Right atrium auricular region (tissue), 2 donors: ENCODE measurements around the gene TLL1. TPM values are rescaled to one million over a fixed set of nuclear protein-coding genes. Genes with fewer than 3 reads are reported as not detected.

Experiments
- DNase-seq: peaks from one replicate; pipeline ENCODE4 v3.0.0-alpha.2; 2019; ENCODE audit warnings: low spot score
- H3K27ac ChIP-seq, 2 donors: fragments of 200-600 bp; sonication (generic); 1 replicate in 1 of 2; 2 replicates in 1 of 2; pipeline ENCODE4 v1.5.1; 2016 to 2019
- H3K27me3 ChIP-seq, 2 donors: fragments of 200-600 bp; sonication (generic); one replicate each; pipeline versions ENCODE4 v1.5.1 to v1.6.0; 2017 to 2019
- H3K36me3 ChIP-seq: fragments of 200-600 bp; sonication (generic); one replicate; pipeline ENCODE4 v1.5.1; 2016
- H3K4me1 ChIP-seq, 2 donors: fragments of 200-600 bp; sonication (generic); one replicate each; pipeline versions ENCODE4 v1.5.1 to v1.6.0; 2017 to 2019
- H3K4me3 ChIP-seq, 2 donors: fragments of 200-600 bp; sonication (generic); 1 replicate in 1 of 2; 2 replicates in 1 of 2; pipeline ENCODE4 v1.5.1; 2017 to 2019; ENCODE audit warnings: mild to moderate bottlenecking in 1 of 2, moderate library complexity in 1 of 2
- H3K9me3 ChIP-seq, 2 donors: fragments of 200-600 bp; sonication (generic); one replicate each; pipeline ENCODE4 v1.5.1; 2019
- total RNA-seq, 2 donors: library from RNA; depleted of rRNA; stranded (reverse); fragments of >200 nt; gene quantifications; one replicate each; pipeline ENCODE4 v1.1.0, GENCODE V29; 2016
- TF ChIP-seq, protein P1 (sequence below), 2 donors: fragments of 200-600 bp; sonication (generic); IDR thresholded peaks; one replicate each; pipeline ENCODE4 v1.5.1; 2019; ENCODE audit warnings: antibody characterized with exemption in 2 of 2

The TLL1 gene
- total RNA-seq, 2 donors from 2014 or later: 1.7 to 4.4 TPM

DNA sequence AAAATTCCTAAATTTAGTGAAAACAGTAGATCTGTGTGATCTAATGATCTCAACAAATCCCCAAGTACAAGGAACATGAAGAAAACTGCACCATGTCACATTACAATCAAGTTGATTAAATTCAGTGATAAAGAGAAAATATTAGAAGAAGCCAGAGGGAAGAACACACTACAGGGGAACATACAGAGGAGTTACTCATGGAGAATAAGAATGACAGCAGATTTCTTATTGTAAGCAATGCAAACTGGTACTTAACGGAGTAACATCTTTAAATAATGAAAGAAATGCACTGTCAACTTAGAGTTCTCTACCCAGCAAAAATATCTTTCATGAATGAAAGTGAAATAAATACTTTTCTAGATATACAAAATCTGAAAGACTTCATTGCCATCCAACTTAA is 21.1 kb downstream of the TLL1 start:
- Histone ChIP-seq H3K27ac (no peak overlapping the region), H3K4me1 (no peaks in the 10 kb centered on the region), H3K4me3 (no peak overlapping the region), H3K36me3 (no peaks in the 10 kb centered on the region), H3K27me3 (no peaks in the 10 kb centered on the region), H3K9me3 (peaks cover 0 to 20% of the 10 kb centered on the region in 2 donors)
- TF ChIP-seq, protein P1, sequence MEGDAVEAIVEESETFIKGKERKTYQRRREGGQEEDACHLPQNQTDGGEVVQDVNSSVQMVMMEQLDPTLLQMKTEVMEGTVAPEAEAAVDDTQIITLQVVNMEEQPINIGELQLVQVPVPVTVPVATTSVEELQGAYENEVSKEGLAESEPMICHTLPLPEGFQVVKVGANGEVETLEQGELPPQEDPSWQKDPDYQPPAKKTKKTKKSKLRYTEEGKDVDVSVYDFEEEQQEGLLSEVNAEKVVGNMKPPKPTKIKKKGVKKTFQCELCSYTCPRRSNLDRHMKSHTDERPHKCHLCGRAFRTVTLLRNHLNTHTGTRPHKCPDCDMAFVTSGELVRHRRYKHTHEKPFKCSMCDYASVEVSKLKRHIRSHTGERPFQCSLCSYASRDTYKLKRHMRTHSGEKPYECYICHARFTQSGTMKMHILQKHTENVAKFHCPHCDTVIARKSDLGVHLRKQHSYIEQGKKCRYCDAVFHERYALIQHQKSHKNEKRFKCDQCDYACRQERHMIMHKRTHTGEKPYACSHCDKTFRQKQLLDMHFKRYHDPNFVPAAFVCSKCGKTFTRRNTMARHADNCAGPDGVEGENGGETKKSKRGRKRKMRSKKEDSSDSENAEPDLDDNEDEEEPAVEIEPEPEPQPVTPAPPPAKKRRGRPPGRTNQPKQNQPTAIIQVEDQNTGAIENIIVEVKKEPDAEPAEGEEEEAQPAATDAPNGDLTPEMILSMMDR (IDR thresholded peaks at IDR 0.05): no peak
- no peak for DNase-seq

DNA sequence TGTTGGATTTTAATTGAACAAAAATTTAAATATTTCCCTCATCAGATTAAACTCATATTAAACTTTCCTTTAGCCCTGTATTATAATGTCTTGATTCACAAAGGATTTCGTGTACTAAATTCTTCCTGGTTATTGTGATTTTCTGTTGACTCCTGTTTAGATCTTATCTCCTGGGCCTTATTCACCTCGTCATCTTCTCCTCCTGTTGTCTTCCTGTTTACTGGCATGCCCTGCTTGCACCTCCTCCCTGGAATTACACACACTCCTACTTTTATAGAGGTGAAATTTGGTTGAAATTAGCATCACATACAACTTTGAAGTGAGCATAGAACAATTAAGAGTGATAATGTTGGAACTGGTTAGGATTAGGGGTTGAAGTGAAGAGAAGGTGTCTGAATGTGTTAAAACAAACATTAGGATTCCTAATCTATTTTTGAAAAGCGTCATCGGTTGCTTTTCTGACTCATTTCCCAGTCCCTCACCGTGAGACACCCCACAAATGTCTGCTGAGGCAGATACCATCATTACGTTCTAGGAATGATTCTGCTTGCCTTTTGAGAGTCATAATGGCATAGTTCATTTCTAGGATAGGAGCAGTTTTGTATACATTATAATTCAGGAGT is 32.5 kb downstream of the TLL1 start:
- Histone ChIP-seq H3K4me3 (no peak overlapping the region), H3K9me3 (no peaks in the 10 kb centered on the region), H3K27ac (no peak overlapping the region), H3K4me1 (no peaks in the 10 kb centered on the region), H3K27me3 (no peaks in the 10 kb centered on the region), H3K36me3 (no peaks in the 10 kb centered on the region)
- no peak for DNase-seq
- TF ChIP-seq, protein P1 (IDR thresholded peaks at IDR 0.05): no peak

DNA sequence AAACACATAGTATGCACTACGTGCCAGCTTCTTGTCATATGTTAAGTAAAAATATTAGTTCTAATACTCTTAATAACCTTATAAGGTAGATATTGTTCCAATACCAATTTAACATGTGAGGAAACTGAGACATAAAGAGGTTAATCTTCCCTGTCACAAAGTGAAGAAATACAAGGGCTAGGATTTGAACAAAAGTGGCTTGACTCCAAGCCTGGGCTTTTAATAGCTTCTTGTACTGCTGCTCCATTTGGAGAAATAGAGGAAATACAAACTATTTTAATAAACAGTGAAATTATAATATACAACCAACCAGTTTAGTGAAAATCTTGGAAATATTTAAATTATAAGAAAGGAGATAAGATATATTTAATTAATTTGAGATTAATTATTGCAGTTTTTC is 33.2 kb downstream of the TLL1 start:
- Histone ChIP-seq H3K4me1 (no peaks in the 10 kb centered on the region), H3K27me3 (no peaks in the 10 kb centered on the region), H3K4me3 (no peak overlapping the region), H3K36me3 (no peaks in the 10 kb centered on the region), H3K9me3 (no peaks in the 10 kb centered on the region), H3K27ac (no peak overlapping the region)
- TF ChIP-seq, protein P1 (IDR thresholded peaks at IDR 0.05): no peak
- DNase-seq: no peak

DNA sequence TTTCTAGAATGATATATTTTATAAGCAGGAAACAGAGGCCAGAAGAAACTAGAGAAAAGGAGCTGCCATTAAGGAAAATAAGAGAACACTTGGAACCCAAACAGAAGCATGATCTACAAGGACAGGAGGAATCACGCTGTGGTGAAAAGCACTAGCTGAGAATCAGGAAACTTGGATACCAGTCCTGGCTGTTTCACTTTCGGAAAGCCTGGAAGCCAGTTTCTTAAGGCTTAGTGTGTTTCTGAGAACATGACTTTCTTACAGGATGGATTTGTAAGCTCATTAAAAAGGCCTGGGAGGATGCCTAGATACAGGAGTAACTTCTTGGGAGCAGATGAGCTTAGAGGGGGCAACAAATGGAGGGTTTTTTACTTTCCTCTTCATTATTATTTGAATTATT is 36.9 kb downstream of the TLL1 start:
- H3K9me3 ChIP-seq: no peaks in the 10 kb centered on the region
- DNase-seq: no peak
- TF ChIP-seq, protein P1 (IDR thresholded peaks at IDR 0.05): no peak
- H3K27me3 ChIP-seq: no peaks in the 10 kb centered on the region
- H3K36me3 ChIP-seq: no peaks in the 10 kb centered on the region
- peak overlapping the region in 1 of 2 donors; percentile 16 for H3K27ac ChIP-seq
- no peak overlapping the region for H3K4me3 ChIP-seq
- H3K4me1 ChIP-seq: no peaks in the 10 kb centered on the region

DNA sequence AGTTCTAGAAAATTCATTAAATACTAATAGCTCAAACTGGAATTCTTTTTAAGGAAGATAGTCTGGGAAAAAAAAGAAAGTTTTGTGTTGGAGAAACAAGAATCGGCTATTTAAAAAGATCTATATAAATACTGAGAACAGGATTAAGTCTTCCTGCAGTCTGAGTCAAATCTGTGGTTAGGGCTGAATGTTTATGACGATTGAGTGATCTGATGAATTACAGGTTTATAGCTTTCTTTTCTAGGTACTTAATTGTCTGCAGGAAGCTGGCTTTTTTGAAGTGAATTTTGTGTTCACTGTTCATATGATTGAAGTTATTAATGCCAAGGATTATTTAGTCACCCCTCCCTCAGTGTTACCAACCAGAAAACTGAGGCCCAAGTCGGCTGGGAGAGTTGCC is 42.2 kb downstream of the TLL1 start:
- DNase-seq: no peak
- Histone ChIP-seq H3K9me3 (no peaks in the 10 kb centered on the region), H3K4me1 (no peaks in the 10 kb centered on the region), H3K27ac (no peak overlapping the region), H3K27me3 (no peaks in the 10 kb centered on the region), H3K4me3 (no peak overlapping the region), H3K36me3 (no peaks in the 10 kb centered on the region)
- TF ChIP-seq, protein P1 (IDR thresholded peaks at IDR 0.05): no peak

DNA sequence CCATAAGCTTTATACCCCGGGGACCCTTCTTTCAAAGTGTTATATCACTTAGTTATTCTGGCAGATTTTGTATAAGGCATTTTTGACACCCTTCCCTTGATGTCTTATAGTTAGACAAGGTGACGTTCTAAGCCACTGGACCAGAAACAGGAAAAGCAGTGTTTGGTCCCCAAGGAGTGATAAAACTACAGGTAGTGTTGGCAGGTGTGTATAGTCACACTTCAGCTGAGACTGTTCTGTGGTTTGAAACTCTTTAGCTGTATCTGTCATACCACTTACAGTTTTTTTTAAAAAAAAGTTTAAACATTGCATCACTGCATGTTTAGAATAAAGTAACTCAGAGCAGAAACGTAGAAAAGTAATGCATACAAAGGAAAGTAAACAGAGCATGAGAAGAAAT is 48.5 kb downstream of the TLL1 start:
- TF ChIP-seq, protein P1 (IDR thresholded peaks at IDR 0.05): no peak
- Histone ChIP-seq H3K27ac (no peak overlapping the region), H3K4me1 (no peaks in the 10 kb centered on the region), H3K4me3 (no peak overlapping the region), H3K27me3 (no peaks in the 10 kb centered on the region), H3K9me3 (no peaks in the 10 kb centered on the region), H3K36me3 (no peaks in the 10 kb centered on the region)
- DNase-seq: no peak
